HUES48 (cell line): ENCODE measurements around the gene CCDC150.
"Not testable (repeated sequence)": the region's sequence is repeated elsewhere in the genome, so short reads cannot be mapped to it uniquely, and the experiment has no call there.

Experiments
- H3K27ac ChIP-seq: one replicate; pipeline ENCODE4 v1.7.0; 2013; ENCODE audit warnings: low read depth, low read length, inconsistent platforms
- H3K27me3 ChIP-seq: 2 replicates; pipeline ENCODE4 v1.6.1; 2013; ENCODE audit warnings: mild to moderate bottlenecking, low read length; ENCODE audit not compliant: control insufficient read depth, insufficient read depth
- H3K36me3 ChIP-seq: 2 replicates; pipeline ENCODE4 v1.6.1; 2013; ENCODE audit warnings: low read length; ENCODE audit not compliant: control insufficient read depth, insufficient read depth
- H3K4me1 ChIP-seq: 2 replicates; pipeline ENCODE4 v1.6.1; 2013; ENCODE audit warnings: mild to moderate bottlenecking, low read length; ENCODE audit not compliant: control insufficient read depth, insufficient read depth
- H3K4me3 ChIP-seq: 2 replicates; pipeline ENCODE4 v1.5.1; 2013; ENCODE audit warnings: mild to moderate bottlenecking, low read depth, low read length
- H3K9ac ChIP-seq: 2 replicates; pipeline ENCODE4 v1.6.1; 2013; ENCODE audit warnings: mild to moderate bottlenecking, low read depth, low read length, moderate library complexity
- H3K9me3 ChIP-seq: 2 replicates; pipeline ENCODE4 v1.6.1; 2013; ENCODE audit warnings: low read length; ENCODE audit not compliant: control insufficient read depth, insufficient read depth

The CCDC150 gene

DNA sequence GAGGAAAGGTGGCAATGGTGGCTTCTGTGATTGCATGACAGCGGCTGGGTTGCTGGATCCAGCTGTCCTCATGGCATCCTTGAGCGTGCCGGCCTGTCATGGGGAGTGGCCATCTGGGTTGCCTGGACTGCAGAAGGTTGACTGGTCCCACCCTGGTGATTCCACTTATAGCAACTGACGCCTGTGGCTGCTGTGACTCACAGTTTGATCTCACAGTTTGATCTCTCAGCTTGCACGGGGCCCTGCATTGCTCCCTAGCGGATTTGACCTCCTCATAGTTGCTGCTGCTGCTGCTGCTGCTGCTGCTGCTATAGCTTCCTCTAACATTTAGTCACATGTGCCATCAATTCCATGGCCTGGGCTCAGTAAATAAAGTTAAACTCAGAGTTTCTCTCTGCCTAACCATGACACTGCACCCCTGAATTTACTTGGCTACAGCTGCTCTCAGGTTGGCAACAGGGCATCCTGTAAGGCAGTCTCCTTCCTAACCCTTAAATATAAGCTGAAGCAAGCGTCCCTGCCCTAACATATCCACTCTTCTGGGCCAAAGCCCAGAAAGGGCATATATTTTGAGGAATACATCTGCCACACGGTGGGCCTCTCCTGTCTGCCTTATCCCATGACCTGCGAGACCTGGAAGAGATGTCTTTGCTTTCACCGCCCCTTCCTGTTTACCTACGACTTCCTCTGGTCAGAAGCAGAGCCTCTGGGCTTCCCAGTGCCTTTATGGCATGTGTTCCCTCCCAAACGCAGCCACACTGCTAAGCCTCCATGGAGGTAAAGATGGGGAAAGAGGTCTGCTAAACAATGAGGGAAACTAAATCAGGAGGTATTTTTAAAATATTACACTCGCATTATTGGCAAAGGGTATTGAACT, 37.8 kb upstream of the CCDC150 start:
- Histone ChIP-seq H3K4me3 (no peak overlapping the region), H3K9ac (no peak overlapping the region), H3K4me1 (no peaks in the 10 kb centered on the region; the same call in 1 of the 2 replicates), H3K27me3 (peaks cover 3% of the 10 kb centered on the region; the same call in 1 of the 2 replicates), H3K27ac (no peak overlapping the region), H3K9me3 (no peaks in the 10 kb centered on the region), H3K36me3 (no peaks in the 10 kb centered on the region)

DNA sequence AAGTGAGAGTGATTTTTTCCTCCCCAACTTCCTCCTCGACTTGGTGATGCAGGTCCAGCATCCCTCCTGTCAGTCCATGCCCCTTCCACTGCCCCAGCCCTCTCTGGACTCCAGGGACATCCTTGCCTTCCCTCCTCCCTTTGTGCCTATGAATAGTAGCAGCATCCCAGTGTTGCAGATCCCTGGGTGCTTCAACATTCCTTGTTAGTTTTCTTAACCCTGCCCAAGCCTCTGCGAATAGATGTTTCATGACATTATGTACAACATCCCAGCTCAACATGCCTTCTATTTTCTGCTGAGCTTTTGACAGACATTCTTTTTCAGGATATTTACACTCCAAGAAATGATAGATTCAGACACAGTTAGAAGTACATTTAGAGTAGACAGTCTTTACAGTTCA, 35.3 kb upstream of the CCDC150 start:
- Histone ChIP-seq H3K9ac (no peak overlapping the region), H3K9me3 (no peaks in the 10 kb centered on the region), H3K27me3 (no peaks in the 10 kb centered on the region), H3K4me1 (no peaks in the 10 kb centered on the region; the same call in 1 of the 2 replicates), H3K4me3 (no peak overlapping the region), H3K36me3 (no peaks in the 10 kb centered on the region), H3K27ac (no peak overlapping the region)

DNA sequence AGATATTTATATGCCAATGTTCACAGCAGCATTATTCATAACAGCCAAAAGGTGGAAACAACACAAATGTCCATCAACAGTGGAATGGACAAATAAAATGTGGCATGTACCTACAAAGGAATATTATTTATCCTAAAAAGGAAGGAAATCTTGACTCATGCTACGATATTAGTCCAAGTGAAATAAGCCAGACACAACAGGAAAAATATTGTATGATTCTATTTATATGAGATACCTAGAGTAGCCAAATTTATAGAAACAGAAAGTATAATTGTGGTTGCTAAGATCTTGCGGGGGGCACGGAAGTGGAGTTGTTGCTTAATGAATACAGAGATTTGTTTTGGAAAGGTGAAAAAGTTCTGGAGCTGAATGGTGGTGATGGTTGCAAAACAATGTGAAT, 33.0 kb upstream of the CCDC150 start:
- Histone ChIP-seq H3K4me3 (no peak overlapping the region), H3K27me3 (no peaks in the 10 kb centered on the region), H3K36me3 (no peaks in the 10 kb centered on the region), H3K9ac (no peak overlapping the region), H3K4me1 (no peaks in the 10 kb centered on the region; the same call in 1 of the 2 replicates), H3K27ac (no peak overlapping the region), H3K9me3 (no peaks in the 10 kb centered on the region)

DNA sequence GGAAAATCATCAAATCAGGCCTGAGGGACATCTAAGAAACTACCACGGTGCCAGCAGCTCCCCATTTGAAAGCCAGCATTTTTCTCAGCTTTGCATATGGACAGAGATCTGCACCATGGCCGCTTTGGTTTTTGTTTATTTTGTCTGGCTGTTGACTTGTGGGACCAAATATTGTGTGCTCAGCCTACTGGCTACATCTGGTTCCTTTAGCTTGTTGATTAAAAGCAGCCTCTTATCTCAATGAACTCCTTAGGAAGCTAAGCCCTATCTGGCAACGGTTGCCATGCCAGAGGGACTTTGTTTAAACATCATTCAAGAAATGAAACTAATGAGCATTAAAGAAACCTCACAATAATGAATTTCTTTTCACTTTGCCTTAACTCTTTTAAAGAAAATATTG, 32.4 kb upstream of the CCDC150 start:
- no peak overlapping the region for H3K27ac ChIP-seq
- H3K4me3 ChIP-seq = no peak overlapping the region
- no peaks in the 10 kb centered on the region for H3K4me1 ChIP-seq

DNA sequence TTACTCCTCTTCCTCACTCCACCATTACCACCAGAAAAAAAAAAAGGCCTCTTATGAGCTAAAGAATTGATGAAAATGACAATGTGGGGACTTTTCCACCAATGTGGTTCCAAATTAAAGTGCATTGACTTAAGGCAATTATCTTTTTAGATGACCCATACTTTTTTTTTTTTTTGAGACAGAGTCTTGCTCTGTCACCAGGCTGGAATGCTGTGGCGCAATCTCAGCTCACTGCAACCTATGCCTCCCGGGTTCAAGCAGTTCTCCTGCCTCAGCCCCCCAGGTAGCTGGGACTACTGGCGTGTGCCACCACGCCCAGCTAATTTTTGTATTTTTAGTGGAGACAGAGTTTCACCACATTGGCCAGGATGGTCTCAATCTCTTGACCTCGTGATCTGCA, 31.6 kb upstream of the CCDC150 start:
- not testable (repeated sequence) for H3K4me3 ChIP-seq, H3K9me3 ChIP-seq, H3K27me3 ChIP-seq, H3K9ac ChIP-seq, H3K27ac ChIP-seq, H3K36me3 ChIP-seq, H3K4me1 ChIP-seq

More for the DNA sequence above, 32.4 kb upstream of the CCDC150 start:
- Histone ChIP-seq H3K9ac (no peak overlapping the region), H3K9me3 (no peaks in the 10 kb centered on the region), H3K27me3 (no peaks in the 10 kb centered on the region), H3K36me3 (no peaks in the 10 kb centered on the region)

DNA sequence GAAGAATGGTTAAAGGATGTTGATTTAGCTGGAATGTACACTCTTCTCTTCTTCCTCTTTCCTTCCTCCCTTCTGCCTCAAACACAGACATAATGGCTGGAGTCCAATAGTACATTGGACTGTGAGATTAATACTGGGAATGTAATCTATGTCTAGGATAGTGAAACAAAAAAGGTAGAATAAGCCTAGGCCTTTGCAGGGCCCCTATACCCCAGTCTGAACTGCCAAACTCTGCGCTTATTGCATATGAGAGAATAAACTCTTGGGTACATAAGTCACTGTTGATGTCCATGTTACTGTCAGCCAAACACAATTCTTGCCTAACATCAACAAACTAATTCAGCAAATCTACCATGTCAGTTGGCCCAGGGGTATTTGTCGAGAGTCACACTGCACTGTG, 29.7 kb upstream of the CCDC150 start:
- Histone ChIP-seq H3K27me3 (no peaks in the 10 kb centered on the region), H3K36me3 (no peaks in the 10 kb centered on the region), H3K27ac (no peak overlapping the region), H3K4me3 (no peak overlapping the region), H3K4me1 (no peaks in the 10 kb centered on the region), H3K9ac (no peak overlapping the region), H3K9me3 (no peaks in the 10 kb centered on the region)

DNA sequence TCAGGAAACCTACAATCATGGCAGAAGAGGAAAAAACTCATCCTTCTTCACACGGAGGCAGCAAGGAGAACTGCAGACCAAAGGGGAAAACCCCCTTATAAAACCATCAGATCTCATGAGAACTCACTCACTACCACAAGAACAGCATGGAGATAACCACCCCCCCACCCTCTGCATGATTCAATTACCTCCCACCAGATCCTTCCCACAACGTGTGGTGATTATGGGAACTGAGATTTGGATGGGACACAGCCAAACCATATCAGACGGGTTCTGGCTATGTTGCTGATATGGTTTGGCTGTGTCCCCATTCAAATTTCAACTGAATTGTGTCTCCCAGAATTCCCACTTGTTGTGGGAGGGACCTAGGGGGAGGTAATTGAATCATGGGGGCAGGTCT, 28.7 kb upstream of the CCDC150 start:
- H3K9me3 ChIP-seq = no peaks in the 10 kb centered on the region
- no peaks in the 10 kb centered on the region for H3K36me3 ChIP-seq
- no peak overlapping the region for H3K4me3 ChIP-seq
- H3K27me3 ChIP-seq = no peaks in the 10 kb centered on the region
- no peaks in the 10 kb centered on the region for H3K4me1 ChIP-seq
- no peak overlapping the region for H3K27ac ChIP-seq
- no peak overlapping the region for H3K9ac ChIP-seq

DNA sequence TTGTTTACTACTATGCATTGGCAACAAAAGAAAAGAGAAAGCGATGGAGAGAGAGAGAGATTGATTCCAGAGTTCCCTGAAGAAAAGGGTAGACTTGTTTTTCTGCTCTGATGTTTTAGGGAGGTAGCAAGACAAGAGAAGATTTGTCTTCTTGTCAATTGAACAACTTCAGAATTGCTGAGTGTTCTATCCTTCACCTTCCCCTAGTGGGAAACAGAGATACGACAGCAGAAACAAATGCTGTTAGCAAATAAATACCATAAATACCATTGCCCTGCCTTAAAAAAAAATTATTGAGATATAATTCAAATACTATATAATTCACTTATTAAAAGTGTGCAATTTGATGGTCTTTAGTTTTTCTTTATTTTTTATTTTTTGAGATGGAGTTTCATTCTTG, 26.2 kb upstream of the CCDC150 start:
- H3K4me3 ChIP-seq = no peak overlapping the region
- no peaks in the 10 kb centered on the region for H3K9me3 ChIP-seq
- no peak overlapping the region for H3K27ac ChIP-seq
- no peak overlapping the region for H3K9ac ChIP-seq
- H3K4me1 ChIP-seq = no peaks in the 10 kb centered on the region
- no peaks in the 10 kb centered on the region for H3K36me3 ChIP-seq
- no peaks in the 10 kb centered on the region for H3K27me3 ChIP-seq

DNA sequence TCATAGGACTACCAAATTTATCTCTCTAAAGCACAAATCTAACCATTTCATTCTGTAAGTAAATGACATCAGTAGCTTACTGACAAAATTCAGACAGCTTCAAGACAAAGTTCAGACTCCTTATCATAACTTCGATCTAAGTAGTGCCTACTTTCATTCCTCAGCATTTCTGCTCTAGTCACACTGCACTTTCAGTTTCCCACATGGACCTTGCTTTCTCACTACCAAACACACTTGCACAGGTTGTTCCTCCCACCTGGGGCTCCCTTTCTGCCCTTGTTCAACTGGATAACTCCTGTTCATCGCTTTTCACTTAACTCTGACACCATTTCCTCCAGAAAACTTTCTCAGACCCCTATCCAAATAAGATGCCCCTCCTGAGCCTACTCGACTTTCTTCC, 22.1 kb upstream of the CCDC150 start:
- H3K9me3 ChIP-seq = no peaks in the 10 kb centered on the region
- H3K9ac ChIP-seq = no peak overlapping the region
- no peak overlapping the region for H3K4me3 ChIP-seq
- H3K27ac ChIP-seq = no peak overlapping the region
- no peaks in the 10 kb centered on the region for H3K27me3 ChIP-seq
- H3K4me1 ChIP-seq = no peaks in the 10 kb centered on the region
- H3K36me3 ChIP-seq = no peaks in the 10 kb centered on the region

DNA sequence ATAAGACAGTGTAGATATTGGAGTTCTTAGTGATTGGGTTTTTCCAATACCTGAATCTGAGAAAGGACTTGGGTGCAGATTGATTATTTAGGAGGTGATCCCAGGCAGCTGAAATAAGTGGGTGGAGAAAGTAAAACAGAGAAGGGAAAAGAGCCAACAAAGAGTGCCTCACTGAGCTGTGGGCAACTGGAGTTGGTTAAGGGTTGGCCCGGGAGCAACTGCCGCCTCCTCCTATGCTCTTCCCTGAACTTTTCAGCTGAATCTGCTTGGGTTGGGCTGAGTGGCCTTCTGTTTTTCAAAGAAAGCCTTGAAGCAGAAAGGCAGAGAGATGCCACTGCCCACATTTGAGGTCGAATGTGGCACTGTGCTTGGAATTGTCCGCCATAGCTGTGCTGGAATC, 20.9 kb upstream of the CCDC150 start:
- H3K9me3 ChIP-seq = no peaks in the 10 kb centered on the region
- H3K9ac ChIP-seq = no peak overlapping the region
- H3K4me1 ChIP-seq = no peaks in the 10 kb centered on the region
- no peaks in the 10 kb centered on the region for H3K27me3 ChIP-seq
- no peak overlapping the region for H3K27ac ChIP-seq
- H3K4me3 ChIP-seq = no peak overlapping the region
- H3K36me3 ChIP-seq = no peaks in the 10 kb centered on the region

DNA sequence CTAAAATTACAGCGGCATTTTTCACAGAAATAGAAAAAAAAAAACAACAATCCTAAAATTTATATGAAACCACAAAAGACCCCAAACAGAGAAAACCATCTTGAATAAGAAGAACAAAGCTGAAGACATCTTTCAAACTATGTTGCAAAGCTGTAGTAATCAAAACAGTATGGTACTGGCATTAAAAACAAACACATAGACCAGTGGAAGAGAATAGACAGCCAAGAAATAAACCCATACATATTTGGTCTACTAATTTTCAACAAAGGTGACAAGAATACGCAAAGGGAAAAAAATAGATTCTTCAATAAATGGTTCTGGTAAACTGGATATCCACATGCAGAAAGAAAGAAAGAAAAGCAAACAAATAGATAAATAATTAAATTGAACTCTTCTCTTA, 9.0 kb upstream of the CCDC150 start:
- no peaks in the 10 kb centered on the region for H3K36me3 ChIP-seq
- no peak overlapping the region for H3K9ac ChIP-seq
- peaks cover 7% of the 10 kb centered on the region; the same call in 1 of the 2 replicates for H3K9me3 ChIP-seq
- H3K27ac ChIP-seq = no peak overlapping the region
- H3K4me1 ChIP-seq = no peaks in the 10 kb centered on the region
- no peak overlapping the region for H3K4me3 ChIP-seq
- no peaks in the 10 kb centered on the region for H3K27me3 ChIP-seq
